Colonic mucosa (tissue), 4 donors: Measurements from ENCODE around the gene TRIM65. TPM values are rescaled to one million over a fixed set of nuclear protein-coding genes. Genes with fewer than 3 reads are reported as not detected.
A peak's percentile ranks its signal among the peaks of the same experiment; 100 is the strongest.

Experiments
- DNase-seq: peaks from one replicate; pipeline ENCODE4 v3.0.0-alpha.2; 2020
- H3K27ac ChIP-seq: fragments of 200-600 bp; one replicate; pipeline ENCODE4 v1.8.0; 2021
- H3K27me3 ChIP-seq: fragments of 200-600 bp; one replicate; pipeline ENCODE4 v1.8.0; 2021
- H3K36me3 ChIP-seq: fragments of 200-600 bp; one replicate; pipeline ENCODE4 v1.8.0; 2021
- H3K4me1 ChIP-seq: fragments of 200-600 bp; one replicate; pipeline ENCODE4 v1.8.0; 2021; ENCODE audit warnings: mild to moderate bottlenecking
- H3K4me3 ChIP-seq: fragments of 200-600 bp; one replicate; pipeline ENCODE4 v1.8.0; 2021
- H3K9ac ChIP-seq, 2 donors: one replicate each; pipeline ENCODE4 v1.7.0; 2013; ENCODE audit warnings: control low read depth in 2 of 2, low read depth in 2 of 2, low read length in 2 of 2
- H3K9me3 ChIP-seq: fragments of 200-600 bp; one replicate; pipeline ENCODE4 v1.8.0; 2021
- intact Hi-C: fragments of 100-400 bp; cut with DNase I; formaldehyde crosslinking; loops from one replicate; pipeline ENCODE4 v1.14.1; 2022
- total RNA-seq, 2 donors: library from RNA; stranded (reverse); fragmentation: NEBNext Ultra II Directional in 1 of 2; extraction: Animal tissue kit (Norgen Biotek cat#: 25700) in 1 of 2; gene quantifications; one replicate each; pipeline ENCODE4 v1.2.1, GENCODE V29; 2021
- TF ChIP-seq, protein P1 (sequence below): fragments of 200-600 bp; IDR thresholded peaks from one replicate; pipeline ENCODE4 v1.8.0; 2022; ENCODE audit warnings: antibody characterized with exemption, mild to moderate bottlenecking
- donor health status: healthy.
- donor health status: DM: no; HTN: no; CAD: no.
- donor health status: DM: no; HTN: no; CAD: no.

Gene TRIM65
- total RNA-seq, 2 donors from 2014 or later = 14.5 to 26.0 TPM

- H3K27ac ChIP-seq = no peak overlapping the region
- peaks cover 9% of the 10 kb centered on the region for H3K36me3 ChIP-seq
- intact Hi-C loops = no loop called here
- H3K27me3 ChIP-seq = no peaks in the 10 kb centered on the region
- TF ChIP-seq, protein P1, sequence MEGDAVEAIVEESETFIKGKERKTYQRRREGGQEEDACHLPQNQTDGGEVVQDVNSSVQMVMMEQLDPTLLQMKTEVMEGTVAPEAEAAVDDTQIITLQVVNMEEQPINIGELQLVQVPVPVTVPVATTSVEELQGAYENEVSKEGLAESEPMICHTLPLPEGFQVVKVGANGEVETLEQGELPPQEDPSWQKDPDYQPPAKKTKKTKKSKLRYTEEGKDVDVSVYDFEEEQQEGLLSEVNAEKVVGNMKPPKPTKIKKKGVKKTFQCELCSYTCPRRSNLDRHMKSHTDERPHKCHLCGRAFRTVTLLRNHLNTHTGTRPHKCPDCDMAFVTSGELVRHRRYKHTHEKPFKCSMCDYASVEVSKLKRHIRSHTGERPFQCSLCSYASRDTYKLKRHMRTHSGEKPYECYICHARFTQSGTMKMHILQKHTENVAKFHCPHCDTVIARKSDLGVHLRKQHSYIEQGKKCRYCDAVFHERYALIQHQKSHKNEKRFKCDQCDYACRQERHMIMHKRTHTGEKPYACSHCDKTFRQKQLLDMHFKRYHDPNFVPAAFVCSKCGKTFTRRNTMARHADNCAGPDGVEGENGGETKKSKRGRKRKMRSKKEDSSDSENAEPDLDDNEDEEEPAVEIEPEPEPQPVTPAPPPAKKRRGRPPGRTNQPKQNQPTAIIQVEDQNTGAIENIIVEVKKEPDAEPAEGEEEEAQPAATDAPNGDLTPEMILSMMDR = no peak
- DNase-seq = no peak
- peaks cover 23% of the 10 kb centered on the region for H3K4me1 ChIP-seq
- no peaks in the 10 kb centered on the region for H3K9me3 ChIP-seq
- peak overlapping the region; percentile 76 to 82 for H3K9ac ChIP-seq
- H3K4me3 ChIP-seq = peak overlapping the region; percentile 26
These were observed 53.7 kb downstream of the TRIM65 start for GRCh38 chr17:75842963-75843576.

DNA sequence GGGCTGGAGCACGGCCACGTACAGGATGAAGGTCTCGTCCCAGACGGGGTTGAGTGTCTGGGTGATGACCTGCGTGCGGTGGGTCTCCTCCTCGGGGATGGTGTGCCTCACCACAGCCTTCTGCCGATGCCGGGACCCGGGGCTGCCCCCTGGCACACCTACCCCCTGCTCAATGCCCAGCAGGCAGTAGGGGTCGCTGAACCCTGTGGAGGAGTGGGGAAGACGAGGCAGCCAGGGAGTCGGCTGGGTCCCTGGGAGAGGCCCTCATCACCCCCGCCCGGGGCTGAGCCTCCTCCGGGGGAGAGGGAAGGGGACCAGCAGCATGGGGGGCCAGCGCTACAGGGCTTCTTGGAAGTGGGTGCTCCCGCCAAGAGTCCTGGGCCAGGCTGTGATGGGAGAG is 54.3 kb downstream of the TRIM65 start:
- no peak overlapping the region for H3K27ac ChIP-seq
- intact Hi-C loops = no loop called here
- H3K9me3 ChIP-seq = no peaks in the 10 kb centered on the region
- TF ChIP-seq, protein P1 = no peak
- peaks cover 23% of the 10 kb centered on the region for H3K4me1 ChIP-seq
- H3K36me3 ChIP-seq = peaks cover 8% of the 10 kb centered on the region
- no peak overlapping the region for H3K4me3 ChIP-seq
- no peak for DNase-seq
- no peaks in the 10 kb centered on the region for H3K27me3 ChIP-seq
- no peak overlapping the region for H3K9ac ChIP-seq

- Histone ChIP-seq H3K4me3 (no peak overlapping the region), H3K36me3 (no peaks in the 10 kb centered on the region), H3K27me3 (no peaks in the 10 kb centered on the region), H3K9me3 (no peaks in the 10 kb centered on the region), H3K27ac (no peak overlapping the region), H3K9ac (no peak overlapping the region), H3K4me1 (peaks cover 9% of the 10 kb centered on the region)
- TF ChIP-seq, protein P1 = no peak
- intact Hi-C loops = no loop called here
- DNase-seq = no peak
These were observed 56.0 kb downstream of the TRIM65 start for GRCh38 chr17:75840799-75841164.

DNA sequence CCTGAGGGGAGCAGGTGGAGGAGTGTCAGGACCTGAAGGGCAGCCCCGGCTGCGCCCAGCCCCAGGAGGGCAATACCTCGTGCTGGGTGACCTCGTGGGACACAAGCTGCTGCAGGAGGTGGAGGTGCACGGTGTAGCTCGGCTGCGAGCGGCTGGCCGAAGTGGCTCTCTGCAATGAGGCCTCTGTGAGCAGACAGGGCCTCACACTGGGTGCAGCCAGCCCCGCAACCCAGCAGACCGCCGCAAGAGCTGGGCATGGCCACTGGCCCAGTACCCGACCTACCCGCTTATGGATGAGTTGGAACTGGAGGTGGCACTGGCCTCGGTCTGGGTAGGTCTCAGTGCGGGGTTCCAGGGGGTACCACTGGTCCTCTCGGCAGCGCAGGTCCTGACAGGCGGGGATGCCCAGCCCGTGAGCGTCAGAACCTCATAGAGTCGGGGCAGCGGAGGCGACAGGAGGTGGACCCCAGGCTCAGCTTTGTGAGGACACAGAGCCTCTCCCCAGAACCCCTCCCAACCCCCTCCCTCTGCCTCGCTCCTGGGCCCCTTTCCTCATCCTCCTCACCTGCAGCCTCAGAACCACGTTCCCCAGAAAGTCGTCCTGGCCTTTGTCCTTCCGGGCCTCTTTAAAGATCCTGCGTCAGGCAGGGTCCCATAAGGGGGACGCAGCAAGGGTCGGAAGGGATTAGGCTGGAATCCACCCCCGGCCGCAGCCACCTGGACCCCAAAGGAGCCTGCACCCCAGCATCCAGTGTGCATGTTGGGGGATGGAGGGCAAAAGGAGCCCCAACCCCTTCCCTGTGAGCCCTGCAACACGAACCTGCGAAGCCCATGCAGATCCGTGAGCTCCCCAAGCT is 56.6 kb downstream of the TRIM65 start:
- Histone ChIP-seq H3K4me1 (peaks cover 5% of the 10 kb centered on the region), H3K9me3 (no peaks in the 10 kb centered on the region), H3K27ac (no peak overlapping the region), H3K9ac (no peak overlapping the region), H3K27me3 (no peaks in the 10 kb centered on the region), H3K4me3 (no peak overlapping the region), H3K36me3 (no peaks in the 10 kb centered on the region)
- DNase-seq = no peak
- TF ChIP-seq, protein P1 = no peak
- intact Hi-C loops = no loop called here

Other genes starting within 250 kb of the TRIM65 start
- 10 to 100 TPM; 18.7 to 43.1 TPM for gene RECQL5, start 229.8 kb downstream of the TRIM65 start, total RNA-seq
- 10 to 100 TPM; 68.0 to 68.1 TPM for gene SAP30BP, start 229.6 kb downstream of the TRIM65 start, total RNA-seq
- 100 to 1,000 TPM; 267 to 272 TPM for gene ITGB4, start 175.5 kb downstream of the TRIM65 start, total RNA-seq
- gene GALK1, start 131.8 kb downstream of the TRIM65 start, total RNA-seq = 10 to 100 TPM; 21.3 to 23.6 TPM
- gene UNK, start 112.1 kb downstream of the TRIM65 start, total RNA-seq = 10 to 100 TPM; 18.4 to 26.0 TPM
- gene UNC13D, start 52.5 kb downstream of the TRIM65 start, total RNA-seq = 10 to 100 TPM; 25.9 to 35.0 TPM
- 100 to 1,000 TPM in 1 of 2 donors, 10 to 100 TPM in 1; 69.8 to 102 TPM for gene WBP2, start 41.6 kb downstream of the TRIM65 start, total RNA-seq
- 10 to 100 TPM; 33.7 to 71.5 TPM for gene TRIM47, start 18.4 kb downstream of the TRIM65 start, total RNA-seq
- gene MRPL38, start 7.9 kb upstream of the TRIM65 start, total RNA-seq = 100 to 1,000 TPM in 1 of 2 donors, 10 to 100 TPM in 1; 88.6 to 190 TPM
- gene FBF1, start 44.1 kb upstream of the TRIM65 start, total RNA-seq = 10 to 100 TPM in 1 of 2 donors, 1 to 10 TPM in 1; 3.2 to 21.5 TPM
- gene ACOX1, start 82.2 kb upstream of the TRIM65 start, total RNA-seq = 100 to 1,000 TPM; 110 to 136 TPM
- gene TEN1, start 82.3 kb upstream of the TRIM65 start, total RNA-seq = 10 to 100 TPM; 15.9 to 18.6 TPM
- 1 to 10 TPM; 5.3 to 8.2 TPM for gene CDK3, start 103.9 kb upstream of the TRIM65 start, total RNA-seq
- 10 to 100 TPM; 18.8 to 31.1 TPM for gene EVPL, start 130.4 kb upstream of the TRIM65 start, total RNA-seq
- gene SRP68, start 175.6 kb upstream of the TRIM65 start, total RNA-seq = 10 to 100 TPM; 65.1 to 78.0 TPM
- under 1 TPM; 0.19 to 0.49 TPM for gene GALR2, start 177.8 kb upstream of the TRIM65 start, total RNA-seq
- not detected for gene ZACN, start 182.2 kb upstream of the TRIM65 start, total RNA-seq
- gene EXOC7, start 206.8 kb upstream of the TRIM65 start, total RNA-seq = 10 to 100 TPM; 88.0 to 95.0 TPM
- gene FOXJ1, start 244.3 kb upstream of the TRIM65 start, total RNA-seq = 1 to 10 TPM; 1.4 to 2.5 TPM